Upper lobe of left lung (tissue), 4 donors: ENCODE data around the gene HMGN2.

Source experiments
- CTCF ChIP-seq, 6 experiments: fragments of 450-650 bp in 4 of 6; fragments of 200-600 bp in 2 of 6; sonication (generic) in 2 of 6; IDR thresholded peaks; one replicate each; pipeline ENCODE4 v1.5.1; 2016 to 2019; ENCODE audit warnings: antibody characterized with exemption in 6 of 6
- POLR2A ChIP-seq, 4 donors: fragments of 450-650 bp; IDR thresholded peaks; one replicate each; pipeline ENCODE4 v1.5.1; 2016 to 2017; ENCODE audit warnings: antibody characterized with exemption in 4 of 4, mild to moderate bottlenecking in 2 of 4

- TF ChIP-seq POLR2A (IDR thresholded peaks at IDR 0.05) (no peak), CTCF (IDR thresholded peaks at IDR 0.05) (no peak)
Observed at GRCh38 chr1:26471498-26472319, 531 bp upstream of the HMGN2 start.
